NB4 (cell line): ENCODE results near the gene BRI3.

Source experiments
- CTCF ChIP-seq: IDR thresholded peaks from one replicate; pipeline ENCODE4 v1.5.1; 2012; ENCODE audit warnings: low read depth, low read length
- MAX ChIP-seq: IDR thresholded peaks from 2 replicates; pipeline ENCODE4 v1.6.1; 2011; ENCODE audit warnings: low read depth, low read length
- MYC ChIP-seq: IDR thresholded peaks from 2 replicates; pipeline ENCODE4 v1.6.1; 2011; ENCODE audit warnings: low read depth, low read length
- POLR2A ChIP-seq: IDR thresholded peaks from 2 replicates; pipeline ENCODE4 v1.6.1; 2011; ENCODE audit warnings: mild to moderate bottlenecking; ENCODE audit not compliant: insufficient read length; ENCODE audit errors: extremely low read depth

- TF ChIP-seq CTCF, result no peak
- TF ChIP-seq POLR2A, result no peak
- no peak for TF ChIP-seq MYC
- TF ChIP-seq MAX, result no peak
Measured at GRCh38 chr7:98283887-98284222, 2.4 kb downstream of the BRI3 start.
